Measurements from ENCODE around the gene SCUBE2. TPM values are rescaled to one million over a fixed set of nuclear protein-coding genes. Genes with fewer than 3 reads are reported as not detected.

Gene SCUBE2
- total and polyA plus RNA-seq, 2 donors (not counting 1 experiment from before 2014, with no cell fraction given): not detected

- 100% methylated on average over 1 of the region's 2 CpGs for whole genome bisulfite sequencing (ENCODE audit: insufficient coverage)
- Histone ChIP-seq H3K79me2 (ENCODE audit: control insufficient read depth, insufficient read depth, low read length) (no peaks in the 10 kb centered on the region), H3K4me1 (ENCODE audit: control insufficient read depth in 2 of 2, insufficient read depth in 2 of 2, low read length in 2 of 2) (peaks cover 4 to 5% of the 10 kb centered on the region in 2 donors), H3K4me3 (ENCODE audit: control extremely low read depth in 1 of 5, extremely low read depth in 1 of 5, insufficient read depth in 1 of 5, low read depth in 2 of 5, low read length in 4 of 5) (no peak overlapping the region), H3K9ac (ENCODE audit: low read length) (no peak overlapping the region), H3K4me2 (replicated peaks; ENCODE audit: low read depth, low read length, poor library complexity, severe bottlenecking) (no peak overlapping the region), H3K27ac (ENCODE audit: low read length in 2 of 2) (no peak overlapping the region), H3K27me3 (replicated peaks in 1 of 4; ENCODE audit: control extremely low read depth in 1 of 4, control insufficient read depth in 3 of 4, insufficient read depth in 4 of 4, low read length in 3 of 4) (peaks cover under 1 to 47% (median 28%) of the 10 kb centered on the region in 4 experiments), H2AFZ (ENCODE audit: insufficient read depth, low read depth, low read length, poor library complexity, severe bottlenecking) (no peak overlapping the region), H3K36me3 (replicated peaks in 1 of 2; ENCODE audit: control extremely low read depth in 1 of 2, control insufficient read depth in 1 of 2, extremely low read depth in 1 of 2, insufficient read depth in 2 of 2, low read length in 1 of 2) (no peaks in the 10 kb centered on the region), H3K9me3 (ENCODE audit: control extremely low read depth in 1 of 3, control insufficient read depth in 2 of 3, insufficient read depth in 1 of 3, low read length in 2 of 3) (no peaks in the 10 kb centered on the region), H4K20me1 (ENCODE audit: control insufficient read depth, insufficient read depth, low read length, poor library complexity, severe bottlenecking) (no peaks in the 10 kb centered on the region)
- Mint-ChIP-seq H3K27me3 (peaks cover 43% of the 10 kb centered on the region), H3K9me3 (ENCODE audit: insufficient read depth) (no peaks in the 10 kb centered on the region), H3K27ac (no peak overlapping the region), H3K4me1 (peaks cover 6% of the 10 kb centered on the region), H3K4me3 (no peak overlapping the region)
- ATAC-seq (ENCODE audit: low read depth) (no peak), DNase-seq (no peak)
- ChIA-PET POLR2A (no interaction called here), CTCF (interaction anchor here (0.9 kb wide), 1 partner anchor 140 kb away, joined by 3 read pairs; no protein-coding TSS in a partner anchor)
- intact Hi-C loops (cut with micrococcal nuclease): no loop called here
- TF ChIP-seq CTCF (IDR thresholded peaks at IDR 0.05) (no peak), EZH2 (IDR thresholded peaks at IDR 0.05; ENCODE audit: borderline replicate concordance, insufficient read depth, low read depth, low read length, poor library complexity, severe bottlenecking) (no peak)
These were observed 93.4 kb downstream of the SCUBE2 start for GRCh38 chr11:8998017-8998416.

DNA sequence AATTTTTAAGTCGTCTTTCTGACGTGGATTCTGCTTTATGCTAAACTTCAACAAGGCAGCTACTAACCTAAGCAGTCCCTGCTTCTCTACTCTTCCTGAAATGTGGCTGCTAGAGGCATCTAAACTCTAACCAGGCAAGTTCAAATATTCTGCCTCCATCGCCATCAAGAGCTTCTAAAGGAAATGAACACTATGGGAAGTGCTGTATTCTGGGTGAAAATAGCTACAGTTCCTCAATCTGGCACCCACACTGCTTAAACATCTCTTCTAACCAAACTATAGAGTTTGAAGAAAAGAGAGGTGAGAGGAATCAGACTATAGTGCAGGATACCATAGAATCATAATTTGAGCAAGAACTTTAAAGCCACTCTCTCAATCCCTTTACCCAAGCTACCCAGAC is 93.9 kb downstream of the SCUBE2 start:
- no peak for TF ChIP-seq CTCF (IDR thresholded peaks at IDR 0.05)
- TF ChIP-seq EZH2 (IDR thresholded peaks at IDR 0.05; ENCODE audit: borderline replicate concordance, insufficient read depth, low read depth, low read length, poor library complexity, severe bottlenecking): no peak
- Mint-ChIP-seq H3K27ac (no peak overlapping the region), H3K4me3 (no peak overlapping the region), H3K4me1 (peaks cover 2% of the 10 kb centered on the region), H3K9me3 (ENCODE audit: insufficient read depth) (no peaks in the 10 kb centered on the region), H3K27me3 (peaks cover 40% of the 10 kb centered on the region)
- Histone ChIP-seq H3K9ac (ENCODE audit: low read length) (no peak overlapping the region), H3K79me2 (ENCODE audit: control insufficient read depth, insufficient read depth, low read length) (no peaks in the 10 kb centered on the region), H3K27ac (ENCODE audit: low read length in 2 of 2) (no peak overlapping the region), H2AFZ (ENCODE audit: insufficient read depth, low read depth, low read length, poor library complexity, severe bottlenecking) (no peak overlapping the region), H3K4me3 (ENCODE audit: control extremely low read depth in 1 of 5, extremely low read depth in 1 of 5, insufficient read depth in 1 of 5, low read depth in 2 of 5, low read length in 4 of 5) (no peak overlapping the region), H3K36me3 (replicated peaks in 1 of 2; ENCODE audit: control extremely low read depth in 1 of 2, control insufficient read depth in 1 of 2, extremely low read depth in 1 of 2, insufficient read depth in 2 of 2, low read length in 1 of 2) (no peaks in the 10 kb centered on the region), H3K27me3 (replicated peaks in 1 of 4; ENCODE audit: control extremely low read depth in 1 of 4, control insufficient read depth in 3 of 4, insufficient read depth in 4 of 4, low read length in 3 of 4) (peaks cover 0 to 47% (median 23%) of the 10 kb centered on the region in 4 experiments), H3K9me3 (ENCODE audit: control extremely low read depth in 1 of 3, control insufficient read depth in 2 of 3, insufficient read depth in 1 of 3, low read length in 2 of 3) (no peaks in the 10 kb centered on the region), H3K4me1 (ENCODE audit: control insufficient read depth in 2 of 2, insufficient read depth in 2 of 2, low read length in 2 of 2) (no peaks in the 10 kb centered on the region), H3K4me2 (replicated peaks; ENCODE audit: low read depth, low read length, poor library complexity, severe bottlenecking) (no peak overlapping the region), H4K20me1 (ENCODE audit: control insufficient read depth, insufficient read depth, low read length, poor library complexity, severe bottlenecking) (no peaks in the 10 kb centered on the region)
- 92% methylated on average over 2 of the region's 3 CpGs for WGBS (ENCODE audit: insufficient coverage)
- DNase-seq (no peak), ATAC-seq (ENCODE audit: low read depth) (no peak)
- ChIA-PET CTCF (interaction anchor here (0.6 to 0.7 kb wide), 2 partner anchors 26 to 63 kb away, joined by 3 read pairs; no protein-coding TSS in a partner anchor), POLR2A (no interaction called here)
- intact Hi-C loops (cut with micrococcal nuclease): no loop called here
